Glutamatergic neuron (in vitro differentiated cells): ENCODE measurements around the gene SLIT1. TPM values are rescaled to one million over a fixed set of nuclear protein-coding genes. Genes with fewer than 3 reads are reported as not detected.

Source experiments
- DNase-seq: peaks from one replicate; pipeline ENCODE4 v3.0.0; 2022
- H3K27ac Mint-ChIP-seq: one replicate; pipeline ENCODE4 v1.8.0; 2020; ENCODE audit warnings: mild to moderate bottlenecking, mixed read lengths, inconsistent platforms; ENCODE audit not compliant: unreplicated experiment
- H3K27me3 Mint-ChIP-seq: one replicate; pipeline ENCODE4 v1.8.0; 2020; ENCODE audit warnings: mild to moderate bottlenecking, moderate library complexity, mixed read lengths, inconsistent platforms; ENCODE audit not compliant: unreplicated experiment
- H3K36me3 Mint-ChIP-seq: one replicate; pipeline ENCODE4 v1.8.0; 2020; ENCODE audit warnings: mild to moderate bottlenecking, mixed read lengths, inconsistent platforms; ENCODE audit not compliant: unreplicated experiment
- H3K4me1 Mint-ChIP-seq: one replicate; pipeline ENCODE4 v1.8.0; 2020; ENCODE audit warnings: mild to moderate bottlenecking, low read depth, mixed read lengths, inconsistent platforms; ENCODE audit not compliant: unreplicated experiment
- H3K4me3 Mint-ChIP-seq: one replicate; pipeline ENCODE4 v1.8.0; 2020; ENCODE audit warnings: mild to moderate bottlenecking, mixed read lengths, inconsistent platforms; ENCODE audit not compliant: unreplicated experiment
- H3K9me3 Mint-ChIP-seq: one replicate; pipeline ENCODE4 v1.8.0; 2020; ENCODE audit warnings: mild to moderate bottlenecking, moderate library complexity, mixed read lengths, inconsistent platforms; ENCODE audit not compliant: unreplicated experiment
- total RNA-seq: library from RNA; stranded (reverse); fragmentation: NEBNext Ultra II Directional; extraction: Animal tissue kit (Norgen Biotek cat#: 25700); gene quantifications from one replicate; pipeline ENCODE4 v1.2.1, GENCODE V29; 2021; ENCODE audit not compliant: unreplicated experiment
- TF ChIP-seq, protein P1 (sequence below): fragments of 200-600 bp; sonication (generic); IDR thresholded peaks from one replicate; pipeline ENCODE4 v1.5.0; 2021; ENCODE audit not compliant: partially characterized antibody, unreplicated experiment

Gene SLIT1
- total RNA-seq, 1 donor from 2014 or later = 11.3 TPM

DNA sequence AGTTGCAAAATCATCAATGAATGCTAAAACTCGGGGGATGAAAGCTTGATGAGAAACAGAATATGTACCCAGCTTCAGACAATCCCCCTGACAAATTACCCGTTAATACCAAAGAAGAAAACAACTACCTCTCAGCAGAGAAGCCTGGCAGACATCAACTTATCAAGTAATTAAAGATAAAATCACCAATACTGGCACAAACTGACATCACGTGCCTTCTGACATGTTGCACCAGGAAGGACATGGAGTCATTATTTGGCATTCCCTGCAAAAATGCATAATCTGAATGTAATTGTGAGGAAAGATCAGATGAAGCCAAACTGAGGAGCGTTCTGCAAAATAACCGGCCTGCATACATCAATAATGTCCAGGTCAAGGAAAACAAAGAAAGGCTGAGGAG is 7.7 kb downstream of the SLIT1 start:
- no peak overlapping the region for H3K4me3 Mint-ChIP-seq
- H3K36me3 Mint-ChIP-seq = no peaks in the 10 kb centered on the region
- DNase-seq = no peak
- H3K4me1 Mint-ChIP-seq = peaks cover 20% of the 10 kb centered on the region
- H3K9me3 Mint-ChIP-seq = peaks cover 5% of the 10 kb centered on the region
- TF ChIP-seq, protein P1, sequence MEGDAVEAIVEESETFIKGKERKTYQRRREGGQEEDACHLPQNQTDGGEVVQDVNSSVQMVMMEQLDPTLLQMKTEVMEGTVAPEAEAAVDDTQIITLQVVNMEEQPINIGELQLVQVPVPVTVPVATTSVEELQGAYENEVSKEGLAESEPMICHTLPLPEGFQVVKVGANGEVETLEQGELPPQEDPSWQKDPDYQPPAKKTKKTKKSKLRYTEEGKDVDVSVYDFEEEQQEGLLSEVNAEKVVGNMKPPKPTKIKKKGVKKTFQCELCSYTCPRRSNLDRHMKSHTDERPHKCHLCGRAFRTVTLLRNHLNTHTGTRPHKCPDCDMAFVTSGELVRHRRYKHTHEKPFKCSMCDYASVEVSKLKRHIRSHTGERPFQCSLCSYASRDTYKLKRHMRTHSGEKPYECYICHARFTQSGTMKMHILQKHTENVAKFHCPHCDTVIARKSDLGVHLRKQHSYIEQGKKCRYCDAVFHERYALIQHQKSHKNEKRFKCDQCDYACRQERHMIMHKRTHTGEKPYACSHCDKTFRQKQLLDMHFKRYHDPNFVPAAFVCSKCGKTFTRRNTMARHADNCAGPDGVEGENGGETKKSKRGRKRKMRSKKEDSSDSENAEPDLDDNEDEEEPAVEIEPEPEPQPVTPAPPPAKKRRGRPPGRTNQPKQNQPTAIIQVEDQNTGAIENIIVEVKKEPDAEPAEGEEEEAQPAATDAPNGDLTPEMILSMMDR = no peak
- H3K27ac Mint-ChIP-seq = no peak overlapping the region
- H3K27me3 Mint-ChIP-seq = peaks cover 8% of the 10 kb centered on the region

DNA sequence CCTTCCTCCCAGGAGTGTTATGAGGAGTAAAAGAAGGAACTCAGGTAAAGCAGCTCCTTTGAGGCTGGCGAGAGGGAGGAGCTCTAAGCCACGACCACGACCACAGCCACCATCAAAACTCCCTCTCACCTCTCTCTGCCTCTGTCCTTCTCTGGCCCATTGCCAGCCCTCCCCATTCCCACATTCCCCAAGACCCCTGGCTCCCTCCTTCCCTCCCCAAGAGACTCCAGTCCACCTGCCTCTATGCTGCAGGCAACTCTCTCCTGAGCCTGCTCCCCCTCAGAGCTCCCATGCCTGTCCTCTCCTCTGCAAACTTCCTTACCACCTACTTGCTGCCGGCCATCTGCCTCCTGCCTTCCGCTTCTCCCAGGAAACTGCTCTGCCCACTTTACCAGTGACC is 9.5 kb downstream of the SLIT1 start:
- Mint-ChIP-seq H3K4me3 (no peak overlapping the region), H3K36me3 (no peaks in the 10 kb centered on the region), H3K27me3 (peaks cover 10% of the 10 kb centered on the region), H3K27ac (no peak overlapping the region), H3K4me1 (peaks cover 18% of the 10 kb centered on the region), H3K9me3 (peaks cover 3% of the 10 kb centered on the region)
- TF ChIP-seq, protein P1 = no peak
- DNase-seq = no peak

DNA sequence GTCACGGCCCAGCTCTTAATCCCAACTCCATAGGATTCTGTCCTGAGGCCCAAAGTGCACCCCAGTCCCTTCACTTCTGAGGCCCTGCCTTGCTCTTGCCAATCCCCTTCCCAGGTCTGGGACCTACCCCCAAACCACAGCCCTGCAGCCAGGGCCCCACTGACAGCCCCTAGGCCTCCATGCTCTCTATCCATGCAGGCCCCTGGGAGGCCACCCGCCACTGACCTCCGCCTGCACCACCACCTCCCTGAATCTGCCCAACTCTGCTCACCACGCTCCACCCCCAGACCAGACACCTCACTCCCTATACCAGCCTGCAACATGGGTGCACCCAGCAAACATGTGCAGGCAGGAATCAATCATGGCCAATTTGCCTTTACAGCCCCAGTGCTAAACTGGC is 10.2 kb downstream of the SLIT1 start:
- TF ChIP-seq, protein P1 = no peak
- DNase-seq = no peak
- Mint-ChIP-seq H3K4me1 (peaks cover 13% of the 10 kb centered on the region), H3K4me3 (no peak overlapping the region), H3K36me3 (no peaks in the 10 kb centered on the region), H3K27ac (no peak overlapping the region), H3K9me3 (peaks cover 3% of the 10 kb centered on the region), H3K27me3 (peaks cover 11% of the 10 kb centered on the region)

DNA sequence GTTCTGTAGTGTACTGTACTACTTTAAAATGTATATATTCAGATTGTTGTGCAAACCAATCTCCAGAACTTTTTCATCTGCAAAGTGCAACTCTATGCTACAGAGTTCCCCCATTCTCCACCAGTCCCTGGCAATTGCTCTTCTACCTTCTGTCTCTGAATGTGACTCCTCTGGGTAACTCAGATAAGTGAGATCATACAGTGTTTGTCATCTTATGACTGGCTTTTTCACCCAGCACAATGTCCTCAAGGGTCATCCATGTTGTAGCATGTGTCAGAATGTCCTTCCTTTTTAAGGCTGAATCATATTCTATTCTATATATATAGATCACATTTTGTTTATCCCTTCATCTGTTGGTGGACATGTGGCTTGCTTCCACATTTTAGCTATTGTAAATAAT is 10.8 kb downstream of the SLIT1 start:
- no peak overlapping the region for H3K4me3 Mint-ChIP-seq
- H3K9me3 Mint-ChIP-seq = peaks cover 3% of the 10 kb centered on the region
- peaks cover 9% of the 10 kb centered on the region for H3K4me1 Mint-ChIP-seq
- no peaks in the 10 kb centered on the region for H3K36me3 Mint-ChIP-seq
- peaks cover 7% of the 10 kb centered on the region for H3K27me3 Mint-ChIP-seq
- no peak overlapping the region for H3K27ac Mint-ChIP-seq
- DNase-seq = no peak
- TF ChIP-seq, protein P1 = no peak

DNA sequence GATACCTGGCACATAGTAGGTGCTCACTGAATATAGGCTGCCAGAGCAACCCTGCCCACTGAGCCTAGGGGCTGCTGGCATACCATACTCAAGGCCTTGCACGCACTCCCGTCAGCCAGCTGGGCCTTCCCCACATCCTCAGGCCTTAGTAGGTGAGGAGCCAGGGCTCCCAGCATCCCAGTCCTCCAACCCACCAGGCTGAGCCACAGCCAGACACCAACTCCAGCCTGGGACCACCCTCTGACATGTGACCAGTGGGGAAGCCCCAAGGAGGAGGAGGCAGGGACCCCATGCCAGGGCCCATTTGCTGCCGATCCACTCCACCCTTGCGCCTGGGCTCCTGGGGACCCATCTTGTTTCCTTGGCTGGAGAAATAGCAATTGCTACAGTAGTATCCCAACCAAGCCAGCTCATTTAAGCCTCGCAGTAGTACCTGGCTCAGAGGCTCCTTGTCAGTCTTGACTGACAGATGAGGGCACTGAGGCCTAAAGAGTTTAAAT is 11.4 kb downstream of the SLIT1 start:
- Mint-ChIP-seq H3K27ac (no peak overlapping the region), H3K4me1 (peaks cover 13% of the 10 kb centered on the region), H3K27me3 (peaks cover 7% of the 10 kb centered on the region), H3K9me3 (peaks cover 3% of the 10 kb centered on the region), H3K36me3 (no peaks in the 10 kb centered on the region), H3K4me3 (no peak overlapping the region)
- TF ChIP-seq, protein P1 = no peak
- no peak for DNase-seq
